HEK293 (cell line): ENCODE measurements around the gene ZNF506.

ENCODE experiments used
- CTCF ChIP-seq: fragments of 450-650 bp; formaldehyde crosslinking; IDR thresholded peaks from 2 replicates; pipeline ENCODE4 v1.5.1; 2016; ENCODE audit warnings: missing biosample characterization, missing genetic modification characterization
- ZFP41 ChIP-seq: fragments of 450-650 bp; formaldehyde crosslinking; IDR thresholded peaks from 2 replicates; pipeline ENCODE4 v1.5.1; 2016; ENCODE audit warnings: missing biosample characterization, missing genetic modification characterization, borderline replicate concordance
- ZNF23 ChIP-seq: fragments of 450-650 bp; formaldehyde crosslinking; IDR thresholded peaks from 2 replicates; pipeline ENCODE4 v1.5.1; 2016; ENCODE audit warnings: missing biosample characterization, missing genetic modification characterization, borderline replicate concordance
- ZNF302 ChIP-seq: fragments of 450-650 bp; formaldehyde crosslinking; IDR thresholded peaks from 2 replicates; pipeline ENCODE4 v1.5.1; 2016; ENCODE audit warnings: missing biosample characterization, missing genetic modification characterization, low read depth
- ZNF660 ChIP-seq: fragments of 450-650 bp; IDR thresholded peaks from 2 replicates; pipeline ENCODE4 v1.5.1; 2018; ENCODE audit warnings: missing biosample characterization, mild to moderate bottlenecking, missing genetic modification characterization

- TF ChIP-seq ZNF660 (tag by site-specific recombination) (no peak), ZFP41 (tag by site-specific recombination) (no peak), ZNF23 (tag by site-specific recombination) (no peak), ZNF302 (no peak), CTCF (tag by site-specific recombination) (no peak)
Measured at GRCh38 chr19:19816679-19817078, 4.9 kb downstream of the ZNF506 start.
